Keratinocyte (primary cell): Measurements from ENCODE around the gene DLG2. TPM values are rescaled to one million over a fixed set of nuclear protein-coding genes. Genes with fewer than 3 reads are reported as not detected.

ENCODE experiments used
- DNase-seq: peaks from one replicate; pipeline ENCODE4 v3.0.0-alpha.2; 2011; ENCODE audit warnings: low read depth, missing footprints, low spot score
- FAIRE-seq: peaks from 2 replicates; lab custom pipeline; 2011; peaks lifted over from hg19 to GRCh38; lab: Jason Lieb, UNC
- H2AFZ ChIP-seq: 2 replicates; pipeline ENCODE4 v1.6.0; 2012; ENCODE audit warnings: low read length, control low read depth, inconsistent platforms; ENCODE audit not compliant: control insufficient read depth
- H3K27ac ChIP-seq: 2 replicates; pipeline ENCODE4 v1.5.1; 2011; ENCODE audit warnings: low read length; ENCODE audit not compliant: control insufficient read depth, insufficient read depth
- H3K27me3 ChIP-seq: 3 replicates; pipeline ENCODE4 v1.6.0; 2011; ENCODE audit warnings: low read length; ENCODE audit not compliant: control insufficient read depth, insufficient read depth; ENCODE audit errors: extremely low read depth
- H3K36me3 ChIP-seq, 2 experiments: 2 replicates in 1 of 2; 3 replicates in 1 of 2; pipeline ENCODE4 v1.5.1; 2011; ENCODE audit warnings: low read length in 2 of 2, mild to moderate bottlenecking in 1 of 2; ENCODE audit not compliant: control insufficient read depth in 2 of 2, insufficient read depth in 2 of 2; ENCODE audit errors: extremely low read depth in 1 of 2
- H3K4me1 ChIP-seq: 3 replicates; pipeline ENCODE4 v1.5.1; 2011; ENCODE audit warnings: low read length; ENCODE audit not compliant: control insufficient read depth, insufficient read depth; ENCODE audit errors: extremely low read depth
- H3K4me2 ChIP-seq: 3 replicates; pipeline ENCODE4 v1.6.0; 2011; ENCODE audit warnings: low read depth, low read length; ENCODE audit not compliant: control insufficient read depth, insufficient read depth; ENCODE audit errors: extremely low read depth
- H3K4me3 ChIP-seq, 3 experiments: fragments of 200-600 bp in 1 of 3; sonication (generic) in 1 of 3; 2 replicates in 2 of 3; 3 replicates in 1 of 3; pipeline ENCODE4 v1.5.1; 2011 to 2016; ENCODE audit warnings: low read length in 3 of 3, mild to moderate bottlenecking in 3 of 3, control low read depth in 2 of 3, inconsistent platforms in 1 of 3, low read depth in 1 of 3, mixed read lengths in 1 of 3, mixed run types in 1 of 3, moderate library complexity in 1 of 3; ENCODE audit not compliant: control insufficient read depth in 2 of 3, insufficient read depth in 2 of 3; ENCODE audit errors: extremely low read depth in 1 of 3
- H3K79me2 ChIP-seq: 2 replicates; pipeline ENCODE4 v1.6.0; 2012; ENCODE audit warnings: low read length; ENCODE audit not compliant: control insufficient read depth, insufficient read depth
- H3K9ac ChIP-seq: 3 replicates; pipeline ENCODE4 v1.6.0; 2011; ENCODE audit warnings: low read length; ENCODE audit not compliant: control insufficient read depth, insufficient read depth; ENCODE audit errors: extremely low read depth
- H3K9me1 ChIP-seq: 3 replicates; pipeline ENCODE4 v1.6.0; 2011; ENCODE audit warnings: low read length; ENCODE audit not compliant: control insufficient read depth, insufficient read depth; ENCODE audit errors: extremely low read depth
- H3K9me3 ChIP-seq: 2 replicates; pipeline ENCODE4 v1.5.1; 2012; ENCODE audit warnings: low read depth, low read length; ENCODE audit not compliant: control insufficient read depth
- H4K20me1 ChIP-seq: 3 replicates; pipeline ENCODE4 v1.6.0; 2011; ENCODE audit warnings: low read length; ENCODE audit not compliant: control insufficient read depth, insufficient read depth; ENCODE audit errors: extremely low read depth
- CTCF ChIP-seq, 3 experiments: IDR thresholded peaks in 1 of 3; conservative IDR thresholded peaks in 1 of 3; optimal IDR thresholded peaks in 1 of 3; 2 replicates in 2 of 3; 3 replicates in 1 of 3; pipeline versions ENCODE3 to v1.5.1; 2011; ENCODE audit warnings: low read length in 3 of 3, mild to moderate bottlenecking in 3 of 3, moderate library complexity in 2 of 3, control low read depth in 1 of 3, inconsistent platforms in 1 of 3; ENCODE audit not compliant: insufficient read depth in 2 of 3; ENCODE audit errors: extremely low read depth in 1 of 3
- EZH2 ChIP-seq: IDR thresholded peaks from one replicate; pipeline ENCODE4 v1.6.1; 2012; ENCODE audit warnings: inconsistent platforms, mild to moderate bottlenecking, low read length, moderate library complexity
- dilution Hi-C: fragments of 300-500 bp; cut with MboI; formaldehyde crosslinking; loops from one replicate; pipeline ENCODE4 v1.7.0; 2020; ENCODE audit warnings: low sequenced_read_pairs; ENCODE audit not compliant: extremely low pct_ligation_motif_present
- polyA plus RNA-seq, 5 experiments: library from polyadenylated mRNA; depleted of rRNA in 3 of 5; stranded (reverse) in 3 of 5; stranded (forward) in 1 of 5; unstranded in 1 of 5; fragments of >200 nt; gene quantifications; 1 replicate in 1 of 5; 2 replicates in 3 of 5; 3 replicates in 1 of 5; pipeline versions ENCODE4 v1.2.1 to v1.2.3, GENCODE V29; 2011 to 2012; ENCODE audit warnings: missing spikeins in 2 of 5, low read depth in 1 of 5, low replicate concordance in 1 of 5

The DLG2 gene
- polyA plus RNA-seq, 1 donor (not counting 4 experiments of a cell fraction or from before 2014, with no cell fraction given), result 0.55 TPM

- Histone ChIP-seq H3K27ac (no peak overlapping the region), H2AFZ (no peak overlapping the region), H3K9me3 (no peaks in the 10 kb centered on the region), H3K9ac (no peak overlapping the region), H3K4me1 (no peaks in the 10 kb centered on the region), H3K79me2 (no peaks in the 10 kb centered on the region), H3K27me3 (no peaks in the 10 kb centered on the region), H3K9me1 (no peaks in the 10 kb centered on the region), H3K36me3 (no peaks in the 10 kb centered on the region), H4K20me1 (no peaks in the 10 kb centered on the region), H3K4me3 (no peak overlapping the region), H3K4me2 (no peak overlapping the region)
- TF ChIP-seq EZH2 (no peak), CTCF (optimal IDR thresholded peaks at IDR 0.05 in 1 of 3, IDR thresholded peaks at IDR 0.05 in 1 of 3, conservative IDR thresholded peaks at IDR 0.05 in 1 of 3; ENCODE audit: extremely low read depth in 1 of 3, insufficient read depth in 2 of 3, low read length in 3 of 3) (no peak)
- DNase-seq (no peak), FAIRE-seq (no peak)
- dilution Hi-C loops, result no loop called here
Observed at GRCh38 chr11:83520849-83521248, 2106.3 kb downstream of the DLG2 start.

- dilution Hi-C loops, result no loop called here
- DNase-seq (no peak), FAIRE-seq (no peak)
- Histone ChIP-seq H4K20me1 (no peaks in the 10 kb centered on the region), H3K27me3 (no peaks in the 10 kb centered on the region), H3K27ac (no peak overlapping the region), H3K9ac (no peak overlapping the region), H2AFZ (no peak overlapping the region), H3K4me2 (no peak overlapping the region), H3K9me1 (no peaks in the 10 kb centered on the region), H3K36me3 (no peaks in the 10 kb centered on the region), H3K4me3 (no peak overlapping the region), H3K4me1 (no peaks in the 10 kb centered on the region), H3K79me2 (no peaks in the 10 kb centered on the region), H3K9me3 (no peaks in the 10 kb centered on the region)
- no peak for TF ChIP-seq EZH2
- no peak for TF ChIP-seq CTCF (optimal IDR thresholded peaks at IDR 0.05 in 1 of 3, IDR thresholded peaks at IDR 0.05 in 1 of 3, conservative IDR thresholded peaks at IDR 0.05 in 1 of 3; ENCODE audit: extremely low read depth in 1 of 3, insufficient read depth in 2 of 3, low read length in 3 of 3)
Observed at GRCh38 chr11:83511646-83512045, 2115.5 kb downstream of the DLG2 start.
